Kidney glomerular epithelial cell (primary cell): ENCODE results near the gene UNC13B.
"Not testable (repeated sequence)": the region's sequence is repeated elsewhere in the genome, so short reads cannot be mapped to it uniquely, and the experiment has no call there.

Experiments used
- DNase-seq: peaks from one replicate; lab custom pipeline; 2025; lab: John Stamatoyannopoulos, UW

The UNC13B gene

DNA sequence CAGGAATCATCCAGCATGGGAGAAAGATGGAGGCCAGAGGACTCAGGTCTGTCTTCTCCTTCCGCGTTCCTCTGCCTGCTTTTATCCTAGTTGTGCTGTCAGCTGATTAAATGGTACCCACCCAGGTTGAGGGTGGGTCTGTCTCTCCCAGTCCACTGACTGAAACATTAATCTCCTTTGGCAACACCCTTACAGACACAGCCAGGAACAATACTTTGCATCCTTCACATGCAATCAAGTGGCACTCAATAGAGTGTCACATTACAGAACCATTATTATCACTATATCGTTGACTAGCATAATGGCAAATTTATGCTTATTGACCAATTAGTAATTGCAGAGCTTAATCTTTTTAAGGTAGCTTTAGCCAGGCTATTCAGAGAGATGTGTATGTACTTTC, 64.8 kb downstream of the UNC13B start:
- DNase-seq = no peak

DNA sequence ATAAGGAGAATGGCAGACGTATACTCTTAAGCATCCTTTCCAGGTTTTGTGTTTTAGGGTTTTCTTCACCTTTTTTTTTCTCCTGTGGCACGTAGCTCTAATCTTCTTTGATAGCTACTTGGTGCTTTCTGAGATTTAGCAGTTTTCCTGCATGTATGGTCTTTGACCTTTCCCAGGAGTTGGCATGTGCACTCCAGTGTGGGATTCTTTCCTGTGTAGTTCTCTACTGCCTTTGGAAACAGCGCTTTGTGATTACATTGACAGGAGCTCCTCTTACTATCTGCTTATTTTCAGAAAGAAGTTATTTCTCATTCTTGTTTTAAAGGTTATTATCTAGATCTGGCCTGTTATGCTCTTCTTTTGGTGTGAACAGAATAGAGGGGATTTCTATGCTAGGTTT, 65.5 kb downstream of the UNC13B start:
- no peak for DNase-seq

DNA sequence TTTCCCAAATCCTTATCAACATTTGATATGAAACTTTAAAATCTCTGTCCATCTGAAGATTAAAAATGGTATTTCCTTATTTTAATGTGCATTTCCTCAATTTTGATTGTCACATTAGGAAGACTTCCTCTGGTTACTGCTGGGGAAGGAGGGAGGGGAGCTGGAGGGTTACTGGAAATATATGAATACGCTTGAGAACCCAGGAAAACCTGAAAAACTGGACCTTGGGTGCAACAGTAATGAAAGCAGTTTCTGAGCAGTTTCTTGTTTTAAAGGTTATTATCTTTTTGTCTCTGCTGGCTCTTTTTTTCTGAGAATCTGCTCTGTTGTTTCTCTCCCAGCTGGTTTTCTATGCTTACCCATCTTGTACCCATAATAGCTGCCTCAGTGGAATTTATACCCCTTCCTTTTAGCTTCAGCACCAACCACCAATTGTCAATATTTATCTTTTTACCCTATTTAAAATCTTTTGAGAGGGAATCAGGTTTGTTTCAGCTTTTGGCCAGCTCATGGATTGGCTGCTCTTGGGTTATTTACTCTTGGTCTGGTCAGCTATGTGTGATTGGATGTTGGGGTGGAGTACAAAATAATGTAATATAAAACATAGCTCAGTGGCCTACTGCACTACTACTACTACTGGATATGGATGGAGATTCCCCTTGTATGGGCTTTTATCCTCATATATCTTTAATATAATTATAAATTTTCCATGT, 67.4 kb downstream of the UNC13B start:
- no peak for DNase-seq

DNA sequence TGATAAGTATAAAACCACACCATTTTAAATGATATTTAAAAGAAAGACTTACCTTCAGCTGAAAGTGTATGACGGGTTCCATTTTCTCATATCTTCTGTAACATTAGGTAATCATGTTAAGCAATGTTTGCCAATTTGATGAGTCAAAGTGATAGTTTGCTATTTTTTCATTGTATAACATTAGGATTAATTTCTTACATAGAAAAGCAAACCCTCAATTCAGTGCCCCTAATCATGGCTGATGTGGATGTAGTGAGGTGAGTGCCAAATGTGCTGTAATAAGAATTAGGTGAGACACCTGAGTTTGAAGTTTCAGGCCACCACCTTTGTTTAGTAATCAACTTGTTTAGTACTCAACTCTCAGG, 68.0 kb downstream of the UNC13B start:
- DNase-seq = no peak

DNA sequence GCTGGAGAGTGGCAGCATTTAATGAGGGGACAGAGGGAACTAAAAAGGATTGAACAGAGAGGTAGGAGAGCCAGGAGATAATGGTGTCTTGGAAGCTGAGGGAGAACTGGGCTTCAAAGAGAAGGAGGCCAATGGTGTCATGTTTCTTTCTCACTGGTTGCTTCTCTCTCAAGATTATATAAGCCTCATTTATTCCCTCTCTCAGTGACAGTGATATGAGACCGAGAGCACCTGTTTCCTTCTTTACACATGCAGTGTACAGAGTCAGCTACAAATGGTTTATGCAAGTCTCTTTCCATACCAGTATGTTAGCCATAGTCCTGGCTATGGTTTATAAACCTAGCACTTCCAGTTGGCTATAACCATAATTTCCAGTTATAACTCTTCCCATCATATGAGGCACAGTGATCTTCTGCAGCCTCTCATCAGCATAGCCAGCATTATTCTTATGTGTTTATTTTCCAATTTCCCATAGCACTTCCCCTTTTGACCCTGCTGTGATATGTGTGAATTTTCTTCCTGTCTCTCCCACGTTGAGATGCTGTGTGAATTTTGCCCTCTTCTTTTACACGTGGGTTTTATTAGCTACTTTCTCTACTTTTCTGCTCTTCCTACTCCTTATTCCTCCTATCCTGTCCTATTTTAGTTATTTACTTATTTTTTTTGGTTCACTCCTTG, 71.2 kb downstream of the UNC13B start:
- no peak for DNase-seq

DNA sequence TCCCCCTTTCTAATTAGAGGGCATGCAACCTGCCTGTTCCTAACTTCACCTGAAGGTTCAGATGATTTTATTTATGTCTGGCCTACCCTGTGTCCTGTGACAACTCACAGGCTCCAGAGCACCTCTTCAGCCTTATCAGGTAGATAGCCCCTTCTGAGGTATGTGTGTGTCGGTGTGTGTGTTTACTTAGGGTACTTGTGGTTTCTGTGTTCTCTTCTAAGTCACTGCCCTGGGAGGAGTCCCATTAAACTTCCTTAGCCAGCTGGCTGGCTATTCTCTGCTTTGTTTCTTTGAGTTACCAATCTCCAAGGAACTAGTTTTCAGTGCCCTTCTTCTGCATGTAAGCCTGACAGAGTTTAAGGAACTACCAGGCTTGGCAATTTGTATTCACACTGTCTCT, 74.9 kb downstream of the UNC13B start:
- no peak for DNase-seq

DNA sequence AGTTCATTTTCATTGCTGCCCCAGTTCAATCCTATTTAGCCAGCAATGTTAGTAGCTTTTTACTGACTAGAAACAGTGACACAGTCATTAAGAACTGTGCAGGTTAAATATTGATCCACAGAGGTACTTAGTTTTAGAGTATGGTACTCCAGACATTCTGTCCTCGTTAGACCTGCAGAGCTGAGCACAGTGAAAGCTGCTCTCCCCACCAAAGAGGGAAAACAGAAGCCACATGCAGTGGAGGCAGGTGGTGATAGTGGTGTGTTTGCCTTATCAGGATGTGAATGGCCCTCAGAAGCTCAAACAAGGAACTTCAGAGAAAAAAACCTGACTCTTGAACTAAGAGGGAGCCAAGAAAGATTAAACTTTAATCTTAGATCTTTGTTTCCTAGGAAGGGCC, 75.5 kb downstream of the UNC13B start:
- DNase-seq = no peak

DNA sequence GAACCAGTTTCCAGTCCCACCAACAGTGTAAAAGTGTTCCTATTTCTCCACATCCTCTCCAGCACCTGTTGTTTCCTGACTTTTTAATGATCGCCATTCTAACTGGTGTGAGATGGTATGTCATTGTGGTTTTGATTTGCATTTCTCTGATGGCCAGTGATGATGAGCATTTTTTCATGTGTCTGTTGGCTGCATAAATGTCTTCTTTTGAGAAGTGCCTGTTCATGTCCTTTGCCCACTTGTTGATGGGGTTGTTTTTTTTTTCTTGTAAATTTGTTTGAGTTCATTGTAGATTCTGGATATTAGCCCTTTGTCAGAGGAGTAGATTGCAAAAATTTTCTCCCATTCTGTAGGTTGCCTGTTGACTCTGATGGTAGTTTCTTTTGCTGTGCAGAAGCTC, 84.1 kb downstream of the UNC13B start:
- not testable (repeated sequence) for DNase-seq

DNA sequence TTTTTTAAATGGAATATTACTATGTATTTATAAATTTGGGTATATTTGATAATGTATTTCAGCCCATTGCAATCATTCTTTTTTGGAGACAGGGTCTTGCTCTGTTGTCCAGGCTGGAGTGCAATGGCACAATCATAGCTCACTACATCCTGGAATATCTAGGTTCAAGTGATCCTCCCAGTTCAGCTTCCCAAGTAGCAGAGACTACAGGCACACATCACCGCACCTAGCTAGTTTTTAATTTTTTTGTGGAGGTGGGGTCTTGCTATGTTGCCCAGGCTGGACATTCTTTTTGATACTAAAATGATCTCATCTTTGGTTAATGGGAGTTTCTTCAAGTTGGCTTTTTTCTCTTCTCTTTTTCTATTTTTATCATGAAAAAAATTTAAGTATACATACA, 91.3 kb downstream of the UNC13B start:
- DNase-seq = no peak

DNA sequence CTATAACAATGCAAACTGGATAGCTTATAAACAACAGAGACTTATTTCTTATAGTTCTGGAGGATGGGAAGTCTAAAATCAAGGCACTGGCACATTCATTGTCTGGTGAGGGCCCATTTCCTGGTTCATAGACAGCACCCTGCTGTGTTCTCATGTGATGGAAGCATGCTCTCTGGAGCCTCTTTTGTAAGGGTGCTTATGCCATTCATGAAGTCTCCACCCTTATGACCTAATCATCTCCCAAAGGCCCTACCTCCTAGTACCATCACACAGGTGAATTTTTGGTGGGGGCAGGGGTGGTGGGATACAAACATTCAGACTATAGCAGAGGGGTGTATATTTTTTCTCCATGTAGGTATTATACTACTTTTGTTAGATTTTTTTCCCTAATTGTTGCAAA, 92.4 kb downstream of the UNC13B start:
- DNase-seq = no peak

DNA sequence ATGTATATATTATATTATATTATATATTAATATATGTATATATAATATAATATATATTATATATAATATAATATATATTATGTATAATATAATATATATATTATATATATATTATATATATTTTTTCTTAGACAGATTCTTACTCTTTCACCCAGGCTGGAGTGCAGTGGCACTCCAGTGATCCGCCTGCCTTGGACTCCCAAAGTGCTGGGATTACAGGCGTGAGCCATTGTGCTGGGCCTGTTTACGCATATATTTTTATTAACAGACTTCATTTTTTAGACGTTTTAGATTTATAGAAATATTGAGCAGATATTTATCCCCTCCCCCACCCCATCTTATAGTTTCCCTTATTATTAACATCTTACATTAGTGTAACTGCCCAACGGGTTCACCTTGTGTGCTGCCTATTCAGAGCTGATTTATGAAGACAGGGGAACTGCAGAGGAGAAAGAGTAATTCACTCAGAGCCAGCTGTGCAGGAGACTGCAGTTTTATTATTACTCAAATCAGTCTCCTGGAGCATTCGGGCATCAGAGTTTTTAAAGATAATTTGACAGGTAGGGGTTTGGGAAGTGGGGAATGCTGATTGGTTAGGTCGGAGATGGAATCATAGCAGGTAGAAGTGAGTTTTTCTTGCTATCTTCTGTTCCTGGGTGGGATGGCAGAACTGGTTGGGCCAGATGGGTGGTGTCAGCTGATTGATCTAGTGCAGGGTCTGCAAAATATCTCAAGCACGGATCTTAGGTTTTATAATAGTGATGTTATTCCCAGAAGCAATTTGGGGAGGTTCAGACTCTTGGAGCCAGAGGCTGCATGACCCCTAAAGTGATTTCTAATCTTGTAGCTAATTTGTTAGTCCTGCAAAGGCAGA, 93.4 kb downstream of the UNC13B start:
- no peak for DNase-seq

DNA sequence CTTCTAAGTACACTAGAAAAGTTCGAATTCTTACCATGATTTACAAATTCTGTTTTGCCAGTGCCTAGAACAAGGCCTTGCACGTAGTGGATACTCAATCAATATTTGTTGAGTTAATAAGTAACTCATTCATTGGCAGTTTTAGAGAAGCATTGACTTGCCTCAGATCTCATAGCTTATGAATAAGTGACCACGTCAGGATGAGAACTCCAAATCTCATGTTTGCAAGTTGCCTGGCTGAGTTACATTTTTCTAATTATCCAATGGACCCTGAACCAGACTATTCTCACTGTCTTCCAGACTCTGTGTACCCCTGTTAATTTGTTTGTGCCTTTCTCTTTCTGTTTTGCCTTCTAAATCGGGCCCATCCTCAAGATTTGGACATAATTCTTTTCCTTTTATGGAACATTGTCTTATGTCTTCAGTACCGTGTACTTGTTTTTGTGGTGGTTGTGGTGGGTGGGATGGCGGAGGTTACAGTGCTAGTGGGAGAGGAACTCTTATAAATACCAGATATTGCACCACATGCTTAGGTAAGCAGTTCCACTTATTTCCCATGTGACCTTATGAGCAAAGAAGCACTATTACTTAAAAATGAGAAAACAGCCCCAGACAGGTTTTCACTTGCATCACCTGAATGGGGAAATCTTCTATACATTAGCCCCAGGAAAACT, 96.3 kb downstream of the UNC13B start:
- no peak for DNase-seq

DNA sequence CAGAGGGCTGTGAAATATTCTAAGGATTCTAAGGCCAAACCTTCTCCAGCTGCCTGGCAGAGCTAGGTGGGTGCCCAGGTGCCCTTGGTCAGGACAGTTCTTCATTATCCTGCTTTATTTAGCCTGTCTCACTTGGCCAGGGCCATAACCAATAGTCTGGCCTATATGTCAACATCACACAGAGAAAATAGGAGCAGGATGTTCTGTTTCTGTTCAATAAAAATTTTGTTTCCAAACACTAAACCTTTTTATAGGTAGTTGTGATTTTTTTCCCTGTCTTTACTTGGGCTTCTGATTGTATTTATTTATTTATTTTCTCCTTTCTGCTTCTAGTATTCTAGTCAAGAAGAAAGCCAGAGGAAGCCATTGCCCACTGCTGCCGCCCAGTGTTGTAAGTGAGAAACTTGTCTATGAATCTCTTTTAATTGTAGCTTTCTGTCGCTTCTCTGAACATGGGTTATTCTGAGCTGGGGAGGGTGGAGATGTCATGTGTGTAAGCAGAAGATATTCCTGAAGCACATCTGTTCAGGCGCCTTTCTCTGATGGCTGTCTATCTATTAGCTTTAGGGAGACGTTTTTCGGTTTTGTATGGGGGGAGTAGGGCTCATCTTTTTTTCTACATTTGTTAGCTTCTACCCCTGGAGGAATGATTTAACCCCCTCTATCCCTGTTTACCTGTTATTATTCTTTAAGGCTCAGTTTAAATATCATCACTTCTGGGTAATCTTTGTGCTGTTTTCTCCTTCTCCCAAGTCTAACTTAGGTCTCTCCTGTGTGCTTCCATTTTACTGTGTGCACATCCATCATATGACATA, 97.1 kb downstream of the UNC13B start:
- peak; percentile 64 for DNase-seq

DNA sequence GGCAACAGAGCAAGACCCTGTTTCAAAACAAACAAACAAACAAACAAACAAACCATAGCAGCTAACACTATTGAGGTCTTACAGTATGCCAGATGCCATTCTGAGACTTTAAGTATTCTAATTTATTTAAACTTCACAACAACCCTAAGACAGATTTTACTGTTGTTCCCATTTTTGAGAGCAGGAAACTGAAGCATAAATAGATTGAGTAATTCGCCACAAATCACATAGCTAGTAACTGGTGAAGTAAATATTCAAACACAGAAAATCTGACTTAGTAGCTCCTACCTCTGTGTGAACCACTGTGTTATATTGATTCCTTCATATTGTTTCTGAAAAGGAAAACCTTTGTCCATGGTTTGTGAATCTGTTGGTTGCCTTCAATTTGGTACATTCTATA, 98.4 kb downstream of the UNC13B start:
- no peak for DNase-seq

DNA sequence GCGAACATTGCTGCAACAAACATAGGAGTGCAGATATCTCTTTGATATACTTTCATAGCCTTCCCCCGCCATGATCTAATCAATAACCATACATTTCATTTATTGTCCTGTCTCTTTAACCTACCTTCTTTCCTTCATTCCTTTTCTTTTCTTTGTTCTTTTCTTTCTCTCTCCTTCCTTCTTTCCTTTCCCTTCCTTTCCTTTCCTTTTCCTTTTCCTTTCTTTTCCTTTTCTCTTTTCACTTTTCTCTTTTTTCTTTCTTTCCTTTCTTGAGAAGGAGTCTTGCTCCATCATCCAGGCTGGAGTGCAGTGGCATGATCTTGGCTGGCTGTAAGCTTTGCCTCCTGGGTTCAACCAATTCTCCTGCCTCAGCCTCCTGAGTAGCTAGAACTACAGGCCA, 100.3 kb downstream of the UNC13B start:
- DNase-seq = no peak

DNA sequence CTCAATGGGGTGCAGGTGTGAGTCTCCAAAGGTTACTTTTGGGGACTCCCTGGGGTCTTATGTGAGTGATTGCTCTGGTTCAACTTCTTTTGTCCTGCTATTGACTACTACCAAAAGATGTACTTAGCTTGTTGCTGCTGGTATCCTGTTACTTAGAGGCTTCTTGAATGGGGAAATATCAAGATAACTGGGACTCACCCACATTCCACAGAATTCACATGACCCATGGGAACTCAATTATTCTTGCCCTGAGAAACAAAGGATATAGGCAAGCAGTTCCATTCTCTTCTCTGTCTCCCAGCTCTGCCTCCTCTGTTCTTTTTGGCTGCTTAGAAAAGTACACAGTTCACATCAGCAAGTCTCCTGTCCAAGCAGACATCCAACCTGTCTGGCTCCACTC, 105.9 kb downstream of the UNC13B start:
- no peak for DNase-seq

DNA sequence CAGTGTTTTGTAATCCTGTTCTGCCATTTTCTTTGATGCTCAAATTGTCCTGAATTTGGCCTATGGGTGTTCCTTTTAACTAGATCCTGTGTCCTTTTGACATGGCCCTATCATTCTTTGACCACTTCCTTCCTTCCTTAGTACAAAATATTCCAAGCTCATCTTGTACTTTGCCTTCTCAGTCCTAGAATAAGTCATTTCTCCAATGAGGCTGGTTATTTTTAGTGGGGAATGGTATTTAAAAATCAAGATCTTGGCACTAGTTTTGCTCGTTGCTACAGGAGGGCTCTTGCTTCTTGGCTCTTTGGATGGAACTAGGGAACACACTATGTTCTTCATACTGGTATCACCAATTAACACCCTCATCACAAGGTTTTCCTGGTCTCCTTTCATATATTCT, 108.1 kb downstream of the UNC13B start:
- DNase-seq = no peak

DNA sequence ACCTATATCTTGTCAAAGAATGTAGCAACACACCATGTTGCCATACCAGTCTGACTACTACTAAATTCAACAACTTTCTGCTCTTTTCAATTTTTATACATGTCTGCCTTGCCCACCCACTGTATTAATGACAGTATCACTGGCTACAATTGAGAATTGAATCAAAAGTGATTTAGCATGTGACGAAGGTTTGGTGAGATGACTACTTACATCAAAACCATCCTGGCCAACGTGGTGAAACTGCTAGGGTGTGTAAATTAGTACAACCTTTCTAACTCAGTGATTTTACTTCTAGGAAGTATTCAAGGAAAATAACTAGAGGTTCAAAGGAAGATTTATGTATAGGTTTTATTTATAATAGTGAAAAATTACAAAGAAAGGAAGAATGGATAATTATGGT, 109.8 kb downstream of the UNC13B start:
- no peak for DNase-seq

DNA sequence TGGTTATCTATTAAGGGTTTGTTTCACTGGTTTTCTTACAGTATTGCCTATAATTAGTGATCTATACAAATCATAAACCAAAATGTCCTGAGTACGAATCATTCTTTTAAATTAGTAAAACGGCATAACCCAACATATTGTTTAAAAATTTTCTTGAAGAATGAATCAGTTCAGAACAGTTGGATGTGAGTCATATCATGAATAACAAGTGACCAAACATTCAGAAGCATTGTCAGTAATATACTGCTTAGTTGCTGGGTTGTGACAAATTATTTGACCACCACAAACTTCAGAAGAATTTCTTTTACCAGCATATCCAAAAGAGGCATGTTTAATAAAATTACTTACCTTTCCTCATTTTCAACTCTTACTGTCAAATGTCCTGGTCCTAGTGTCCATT, 111.2 kb downstream of the UNC13B start:
- DNase-seq = peak; percentile 28

DNA sequence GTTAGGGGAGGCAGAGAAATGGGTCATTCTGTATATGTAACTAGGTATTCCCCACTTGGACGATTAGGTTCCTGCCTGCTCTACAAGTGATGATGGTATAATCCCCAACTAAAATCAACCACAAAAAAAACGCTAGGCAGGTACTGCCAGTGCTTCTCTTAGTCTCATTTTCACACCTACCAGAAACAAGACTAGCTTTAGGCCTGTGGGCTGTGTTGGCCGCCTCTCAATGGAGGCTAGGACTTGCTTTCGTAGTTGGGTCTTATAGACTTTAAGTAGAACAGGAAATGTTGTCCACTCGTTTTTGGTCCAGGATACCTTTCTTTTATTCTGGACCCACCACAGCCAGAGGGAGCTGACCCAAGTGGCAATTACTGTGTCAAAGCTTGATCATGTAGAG, 111.8 kb downstream of the UNC13B start:
- DNase-seq = no peak

DNA sequence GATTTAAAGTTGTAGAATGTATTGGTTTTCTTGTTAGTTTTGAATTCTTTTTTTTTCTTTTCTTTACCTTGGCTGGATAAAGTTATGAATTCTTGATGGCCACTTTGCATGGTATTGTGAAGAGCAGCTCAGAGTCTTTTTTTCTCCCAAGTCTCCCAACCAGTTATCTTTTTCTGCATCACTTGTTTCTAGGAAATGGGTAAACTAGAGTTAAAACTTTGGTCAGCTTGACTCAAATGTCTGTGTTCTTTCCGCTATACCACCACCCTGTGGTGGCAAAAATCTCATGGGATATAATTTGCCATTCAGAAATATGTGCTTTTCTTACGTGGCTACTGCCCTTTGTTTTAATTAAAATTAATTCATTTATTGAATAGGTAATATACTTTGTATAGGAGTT, 113.2 kb downstream of the UNC13B start:
- peak; percentile 11 for DNase-seq

DNA sequence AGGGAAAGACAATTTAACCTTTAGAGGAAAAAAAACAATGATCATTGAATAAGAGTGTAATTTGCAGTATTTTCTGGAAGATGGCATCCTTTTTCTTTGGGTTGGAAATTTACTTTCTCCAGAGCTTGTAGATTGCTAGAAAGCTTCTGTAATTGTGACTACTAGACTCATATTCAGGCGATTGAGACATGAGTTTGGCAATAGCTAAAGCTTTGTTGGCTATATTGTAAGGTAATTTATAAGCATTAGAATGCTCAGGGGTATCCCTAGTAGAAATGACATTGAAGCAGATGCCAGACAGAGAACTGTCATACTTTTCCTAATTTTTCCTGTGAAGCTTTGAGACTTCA, 115.3 kb downstream of the UNC13B start:
- DNase-seq = no peak
